ENCODE data around the gene ATP11C.

ATP11C gene

DNA sequence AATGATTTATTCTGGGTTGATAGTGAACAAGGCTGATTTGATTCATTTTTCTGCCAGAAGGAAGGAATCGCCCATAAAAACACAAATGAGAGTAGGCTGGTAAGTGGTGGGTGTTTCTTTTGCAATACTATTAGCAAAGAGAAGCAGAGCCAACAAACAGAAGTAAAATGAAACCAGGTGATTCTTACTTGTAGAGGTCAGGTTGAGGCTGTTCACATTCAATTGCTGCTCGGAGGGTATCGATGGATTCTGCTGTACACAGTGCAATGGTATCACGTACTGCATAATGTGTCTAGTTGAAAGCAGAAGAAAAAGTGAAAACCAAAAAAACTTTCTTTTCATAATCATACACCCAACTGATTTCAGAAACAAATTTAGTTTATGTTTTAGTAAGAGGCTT, 130.8 kb downstream of the ATP11C start:
- DNase-seq: no peak

DNA sequence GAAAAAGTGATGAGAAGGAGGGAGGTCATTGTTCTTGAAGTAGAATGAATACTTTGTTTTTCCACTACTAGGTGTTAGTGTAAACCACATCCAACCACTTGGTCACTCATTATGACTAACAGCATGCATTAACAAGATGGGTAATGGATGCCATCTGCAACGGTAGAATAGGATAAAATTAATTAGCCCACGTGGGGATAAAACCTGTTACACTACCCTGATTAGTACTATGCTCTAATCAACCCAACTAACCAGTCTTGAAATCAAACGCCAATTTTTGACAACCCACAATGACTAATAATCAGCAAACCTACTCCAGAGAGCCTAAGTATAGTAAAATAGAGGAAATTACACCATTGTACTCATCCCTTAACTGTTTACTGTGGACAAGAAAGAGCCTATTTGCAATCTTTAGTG, 131.4 kb downstream of the ATP11C start:
- DNase-seq: no peak

DNA sequence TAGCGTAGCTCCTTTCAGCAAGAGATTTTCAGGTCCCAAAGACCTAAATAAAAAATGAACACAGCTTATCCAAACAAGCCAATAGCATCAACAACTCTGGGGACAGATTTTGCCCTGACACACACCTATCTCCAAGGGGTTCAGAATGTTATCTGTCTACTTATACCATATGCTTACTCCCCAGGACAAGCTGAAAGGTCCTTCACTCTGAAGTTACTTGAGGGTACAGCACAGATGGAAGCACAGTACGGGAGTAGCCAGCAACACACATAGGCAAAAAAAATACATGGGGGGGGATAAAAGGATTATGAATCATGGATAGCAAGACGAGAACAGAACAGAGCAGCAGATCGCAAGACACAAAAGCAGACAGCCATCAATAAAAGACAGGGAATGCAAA, 134.2 kb downstream of the ATP11C start:
- no peak for DNase-seq

DNA sequence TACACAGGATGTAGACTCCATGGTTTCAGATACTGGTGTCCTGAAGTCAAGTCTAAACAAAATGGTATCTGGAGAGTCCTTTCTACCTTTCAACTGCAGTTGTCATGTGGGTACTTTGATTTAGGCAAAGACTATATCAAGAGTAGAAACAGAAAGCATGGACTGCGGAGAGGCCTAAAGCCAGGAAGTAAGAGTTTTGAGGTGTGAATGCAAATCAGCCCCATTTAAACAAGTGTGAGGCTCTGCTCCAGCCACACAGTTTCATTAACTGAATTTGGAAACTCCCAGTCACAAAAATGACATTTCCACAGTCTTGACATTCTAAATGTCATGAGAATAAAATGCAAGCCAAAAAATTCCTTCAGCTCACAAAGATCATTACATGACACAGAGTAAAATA, 137.7 kb downstream of the ATP11C start:
- DNase-seq: no peak

DNA sequence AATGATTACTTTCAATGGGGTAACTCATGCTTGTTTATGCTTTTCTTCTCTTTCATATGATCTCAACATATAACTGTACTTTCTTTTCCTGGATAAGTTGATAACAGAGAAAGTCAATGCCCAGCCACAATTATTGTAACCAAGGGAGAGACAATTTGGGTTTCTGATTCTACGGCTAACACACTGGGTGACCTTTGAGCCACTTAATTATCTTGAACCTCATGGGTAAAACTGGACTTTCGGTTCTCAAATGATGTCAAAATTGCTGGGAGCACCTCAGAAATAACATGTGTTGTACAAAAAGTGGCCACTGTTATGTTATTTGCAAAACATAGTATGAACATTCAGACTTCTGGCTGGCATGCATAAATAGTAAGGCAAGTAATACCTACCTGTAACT, 145.3 kb downstream of the ATP11C start:
- no peak for DNase-seq

DNA sequence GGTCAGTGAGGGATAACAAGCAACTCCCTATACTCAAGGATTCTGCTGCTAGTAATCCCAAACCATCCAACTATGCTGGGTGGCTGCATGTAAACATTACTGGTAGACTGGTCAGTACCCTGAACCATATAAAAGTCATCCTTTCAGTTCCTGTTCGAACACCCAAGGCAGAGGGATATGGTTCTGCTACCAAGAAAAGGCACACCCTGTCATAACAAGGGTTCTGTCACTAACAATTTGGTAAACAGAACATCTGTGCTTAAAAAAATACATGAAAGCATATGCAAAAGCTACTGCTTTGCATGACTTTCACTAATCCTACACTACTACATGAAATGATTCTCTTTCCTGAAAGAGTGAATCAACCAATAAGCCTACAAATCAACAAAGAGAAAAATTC, 148.0 kb downstream of the ATP11C start:
- DNase-seq: no peak

DNA sequence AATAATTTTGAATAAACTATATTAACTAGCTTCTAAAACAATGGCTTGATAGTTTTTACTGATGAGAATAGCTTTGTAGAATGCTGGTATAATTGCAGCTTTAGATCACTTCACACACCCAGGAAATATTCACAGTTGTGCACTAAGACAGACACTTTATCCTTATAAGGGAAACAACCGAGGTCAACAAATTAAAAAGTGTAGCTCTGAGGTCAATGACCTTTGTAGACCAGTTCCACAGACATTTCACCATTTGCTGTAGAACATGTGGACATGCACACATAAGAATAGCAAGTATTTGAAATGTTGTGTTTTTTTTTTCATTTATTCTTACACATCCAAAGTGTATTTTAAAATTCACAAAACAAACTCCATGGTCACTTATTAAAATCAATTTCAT, 148.9 kb downstream of the ATP11C start:
- DNase-seq: no peak

DNA sequence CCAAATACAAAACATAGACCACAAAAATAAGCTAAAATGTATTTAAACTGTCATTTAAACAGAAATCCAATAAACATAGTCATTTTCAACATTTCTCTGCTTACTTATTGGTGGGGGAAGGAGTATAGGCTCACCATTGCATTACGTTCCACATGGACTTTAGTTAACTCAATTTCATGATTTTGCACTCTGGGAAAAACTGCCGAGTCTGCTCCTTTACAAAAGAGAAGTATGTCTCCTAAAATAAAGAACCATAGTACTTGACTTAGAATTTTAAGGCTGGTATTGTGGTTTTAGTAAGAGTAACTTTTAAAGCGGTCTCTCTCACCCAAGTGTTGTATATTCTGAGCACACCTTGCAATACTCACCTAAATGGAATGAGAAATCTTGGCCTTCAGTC, 149.8 kb downstream of the ATP11C start:
- DNase-seq: no peak

DNA sequence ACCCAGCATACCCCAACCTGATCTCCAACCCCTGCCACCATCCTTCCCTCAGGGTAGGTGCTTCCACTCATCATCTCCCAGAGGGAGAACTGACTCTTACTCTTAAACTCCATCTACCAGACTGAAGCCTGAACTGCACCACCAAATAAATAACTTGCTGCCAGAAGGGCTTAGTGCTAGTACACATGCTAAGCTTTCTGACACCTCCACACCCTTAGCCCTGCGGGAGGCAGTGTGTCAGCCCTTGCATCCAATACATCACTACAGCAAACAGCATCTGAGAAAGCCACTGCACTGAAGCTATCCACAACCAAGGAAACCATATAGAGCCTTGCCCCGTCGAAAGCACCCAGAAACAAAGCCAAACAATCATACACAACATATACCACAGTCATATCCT, 156.3 kb downstream of the ATP11C start:
- DNase-seq: no peak

DNA sequence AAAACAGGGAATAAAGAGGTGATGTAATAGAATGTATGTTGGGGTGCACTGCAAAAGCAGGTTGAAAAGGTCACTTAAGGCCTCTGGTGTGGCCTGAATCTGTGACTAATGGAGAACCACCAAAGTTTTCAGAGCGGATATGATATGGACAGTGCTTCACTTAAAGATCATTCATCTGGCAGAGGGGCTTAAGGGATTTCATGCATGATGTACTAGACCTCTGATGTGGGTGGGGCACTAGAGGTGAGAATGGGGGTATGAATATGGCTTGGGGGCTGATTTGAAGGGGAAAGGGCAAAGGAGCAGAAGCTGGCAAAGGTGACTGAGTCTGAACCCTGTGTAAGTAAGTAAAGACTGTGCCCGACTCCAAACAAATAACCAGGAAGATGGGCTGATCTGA, 162.5 kb downstream of the ATP11C start:
- DNase-seq: no peak

DNA sequence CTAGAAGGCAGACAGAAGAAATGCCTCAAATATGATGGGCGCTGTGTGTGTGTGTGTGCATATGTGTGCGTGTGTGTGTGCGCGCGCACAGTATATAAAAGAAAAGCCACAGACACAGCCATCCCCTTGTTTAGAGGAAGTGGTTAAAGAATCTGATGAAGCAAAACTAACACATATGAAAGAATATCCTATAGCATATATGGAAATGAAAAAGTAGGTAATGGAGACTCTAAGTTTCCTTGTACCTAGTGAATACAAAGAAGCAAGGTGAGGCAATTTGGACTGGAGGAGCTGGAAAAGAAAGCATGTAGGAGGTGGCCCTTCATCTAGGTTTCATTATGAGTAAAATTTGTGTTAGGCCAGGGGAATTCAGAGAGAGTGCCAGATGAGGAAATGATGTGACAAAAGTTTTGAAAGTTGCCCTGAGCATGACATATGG, 166.3 kb downstream of the ATP11C start:
- peak; percentile 1 for DNase-seq

DNA sequence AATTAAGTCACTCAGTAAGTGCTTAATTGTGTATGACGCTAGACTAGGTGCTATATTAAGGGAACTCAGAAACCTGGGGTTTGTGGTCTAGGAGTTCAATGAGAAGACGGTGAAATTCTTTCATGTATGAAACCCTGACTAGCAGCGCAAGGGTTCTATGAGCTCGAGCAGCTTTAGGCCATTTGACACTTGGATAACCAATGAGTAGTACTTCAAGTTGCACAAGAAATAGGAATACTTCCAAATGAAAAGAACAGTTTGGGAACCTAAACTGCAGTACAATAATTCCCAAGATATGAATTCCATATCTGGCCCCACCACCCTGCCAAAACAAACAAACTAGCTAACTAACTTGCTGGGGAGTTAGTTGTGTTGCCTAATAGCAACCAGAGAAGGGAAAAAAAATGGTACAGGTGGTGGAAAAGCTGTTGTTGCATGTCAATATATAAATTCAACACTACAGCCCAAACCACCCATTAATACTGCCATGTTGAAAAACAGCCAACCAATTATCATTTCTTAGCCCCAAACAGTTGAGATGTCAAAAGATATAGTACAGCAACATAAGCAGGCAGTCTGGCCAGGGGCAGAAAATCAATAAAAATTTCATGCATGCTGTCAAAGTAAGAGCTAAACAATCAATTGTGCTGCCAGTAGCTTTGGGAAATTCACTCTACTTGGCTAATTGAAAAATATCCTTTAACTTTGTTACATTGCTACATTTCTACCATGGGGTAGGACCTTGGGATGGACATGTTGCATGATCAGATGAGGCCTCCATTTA, 170.3 kb downstream of the ATP11C start:
- no peak for DNase-seq

DNA sequence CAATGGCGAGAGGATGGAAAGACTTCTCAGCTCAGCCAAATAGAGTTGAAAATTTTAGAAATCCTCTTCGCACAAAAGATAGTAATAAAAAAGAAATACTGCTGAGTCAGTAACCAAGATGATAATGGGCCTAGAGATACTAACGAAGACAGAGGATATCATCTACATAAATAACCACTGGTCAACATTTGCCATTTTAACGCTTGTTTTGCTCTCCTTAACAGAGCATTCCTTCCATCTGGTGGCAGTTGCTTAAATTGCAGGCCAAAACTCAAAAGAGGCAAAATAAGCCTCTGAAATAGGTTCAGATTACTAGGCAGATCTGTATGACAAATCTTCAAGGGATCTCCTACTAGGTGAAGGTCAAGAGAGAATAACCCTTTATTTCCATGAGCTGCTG, 173.2 kb downstream of the ATP11C start:
- DNase-seq: no peak

DNA sequence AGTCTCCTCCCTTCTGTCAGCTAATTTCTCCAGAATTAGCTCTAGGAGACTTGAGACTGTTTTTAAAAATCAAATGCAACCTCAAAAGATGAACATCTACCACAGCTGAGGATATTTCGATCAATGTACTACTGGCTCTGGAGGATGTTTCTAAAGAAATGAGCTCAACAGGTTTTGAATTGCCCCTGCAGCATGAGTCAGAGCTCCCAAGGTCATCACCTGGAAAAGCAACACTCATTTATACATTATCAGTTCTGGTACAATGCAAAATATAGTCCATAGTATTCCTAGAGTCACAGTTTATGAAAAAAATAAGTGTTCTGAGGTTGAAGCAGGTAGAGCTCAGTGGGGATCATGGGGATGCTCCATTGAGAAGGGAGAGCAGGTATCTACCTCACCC, 174.0 kb downstream of the ATP11C start:
- DNase-seq: no peak

DNA sequence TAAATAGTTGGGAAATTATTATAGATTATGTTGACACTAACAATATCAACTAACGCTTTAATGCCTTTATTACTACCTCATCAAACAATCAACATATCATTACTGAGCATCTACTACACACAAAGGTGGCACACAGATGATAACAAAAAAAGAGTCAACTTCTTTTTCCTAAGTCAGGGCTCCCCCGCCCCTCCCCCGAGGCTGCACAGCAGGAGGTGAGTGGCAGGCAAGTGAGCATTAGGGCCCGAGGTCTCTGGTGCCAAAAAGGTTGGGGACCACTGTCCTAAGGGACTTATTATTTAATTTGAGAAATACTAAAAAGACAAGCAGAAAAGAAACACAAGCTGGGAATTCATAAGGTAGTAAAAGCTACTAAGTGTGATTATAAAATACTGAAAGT, 174.6 kb downstream of the ATP11C start:
- DNase-seq: no peak

DNA sequence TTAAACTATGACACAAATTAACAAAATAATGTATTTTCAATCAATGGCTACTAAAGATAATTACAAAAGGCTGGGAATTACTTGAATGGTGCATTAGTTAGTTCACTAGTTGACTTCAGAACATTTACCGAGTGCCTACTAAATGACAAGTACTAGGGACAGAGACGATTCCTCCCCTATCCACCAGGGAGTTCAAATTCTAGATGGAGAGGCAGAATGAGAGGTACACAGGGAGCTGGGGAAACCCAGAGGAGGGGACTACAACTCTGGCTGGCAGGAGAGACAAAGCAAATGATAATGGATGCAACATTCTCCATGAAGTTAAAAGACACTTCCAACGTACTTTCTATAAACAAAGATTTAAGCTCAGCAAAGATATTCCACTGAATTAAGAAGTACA, 181.8 kb downstream of the ATP11C start:
- DNase-seq: no peak

DNA sequence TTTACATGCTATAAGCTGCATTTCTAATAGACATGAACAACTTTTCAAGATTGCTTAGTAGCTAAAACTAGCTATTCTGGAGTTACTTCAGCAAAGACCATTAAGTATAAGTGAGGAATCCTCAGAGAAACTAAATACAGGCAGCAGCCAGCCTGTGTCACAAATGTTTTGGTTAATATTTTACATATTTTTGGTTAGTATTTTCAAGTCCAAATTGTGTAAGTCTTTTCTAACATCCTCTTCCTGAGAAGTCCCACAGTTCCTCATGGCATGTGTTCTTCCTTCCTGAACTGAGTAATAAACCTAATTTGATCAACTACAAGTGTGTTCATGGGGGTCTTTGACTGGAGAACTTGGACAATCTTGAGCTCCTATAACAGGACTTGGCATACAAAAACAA, 182.5 kb downstream of the ATP11C start:
- no peak for DNase-seq

DNA sequence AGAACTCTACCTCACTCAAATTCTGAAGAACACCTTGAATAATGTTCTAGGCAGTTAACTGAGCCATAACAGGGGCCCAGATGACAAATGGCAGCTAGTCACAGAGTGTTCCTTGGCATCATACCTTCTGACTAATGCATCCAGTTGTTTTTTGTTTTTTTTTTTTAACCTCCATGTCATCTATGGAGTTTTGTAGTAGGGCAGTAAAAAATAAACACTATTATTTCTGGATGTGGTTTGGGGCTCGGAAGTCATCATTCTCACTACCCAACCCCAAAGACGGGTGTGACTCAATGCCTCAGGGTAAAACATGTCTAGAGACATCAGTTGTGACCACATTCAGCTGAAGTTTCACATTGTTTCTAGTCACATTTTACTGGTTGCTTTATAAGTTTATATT, 193.7 kb downstream of the ATP11C start:
- DNase-seq: no peak

DNA sequence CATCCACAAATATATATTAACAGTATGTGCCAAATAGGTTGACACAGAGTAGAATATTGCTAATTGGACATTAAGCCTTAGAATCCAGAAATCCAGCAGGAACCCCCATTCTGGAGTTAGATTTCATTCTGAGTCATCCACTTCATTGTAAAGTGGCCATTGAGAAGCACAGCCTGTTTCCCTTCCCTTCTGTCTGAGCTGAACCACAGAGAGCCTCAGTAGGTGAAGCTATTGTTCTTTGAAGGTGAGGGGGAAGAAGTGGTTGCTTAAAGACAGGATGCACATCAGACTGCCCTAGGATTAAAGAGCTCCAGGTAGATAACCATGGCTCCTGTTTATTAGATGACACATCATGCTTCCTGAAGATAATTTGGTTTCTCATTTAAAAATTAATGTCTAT, 194.3 kb downstream of the ATP11C start:
- no peak for DNase-seq

DNA sequence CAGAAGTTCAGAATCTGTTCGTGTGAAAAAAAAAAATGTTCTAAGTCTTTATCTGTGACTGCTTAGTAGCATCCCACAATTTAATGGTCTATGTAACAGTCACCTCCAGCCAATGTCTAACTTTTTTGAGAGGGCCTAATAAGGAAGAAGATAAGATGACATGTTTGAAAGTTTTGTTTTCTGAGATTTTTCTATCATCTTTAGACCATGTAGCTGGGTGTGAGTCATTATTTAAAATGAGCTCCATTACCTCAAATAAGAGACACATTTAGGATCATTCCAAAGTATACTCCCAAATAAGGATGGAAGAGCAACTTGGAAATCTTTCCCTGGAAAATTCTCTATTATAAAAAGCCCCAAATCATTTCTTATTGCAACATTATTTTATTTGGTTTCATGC, 196.7 kb downstream of the ATP11C start:
- DNase-seq: no peak

DNA sequence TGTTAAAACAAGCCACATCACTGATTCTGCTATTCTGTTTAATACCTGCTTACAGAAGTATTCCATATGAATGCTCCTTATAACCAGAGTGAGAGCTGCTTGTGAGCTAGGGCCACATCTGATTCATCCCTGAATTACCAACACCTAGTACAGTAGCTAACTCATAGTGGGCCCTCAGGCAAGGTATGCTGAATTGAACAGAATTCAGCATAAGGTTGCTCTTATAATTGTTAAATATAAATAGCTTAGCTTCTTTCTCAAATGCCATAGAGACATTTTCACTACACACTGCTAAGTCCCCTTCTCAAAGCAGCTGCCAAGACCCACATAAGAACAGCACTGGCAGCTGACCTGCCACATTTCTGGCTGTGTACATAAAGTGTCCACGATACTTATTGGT, 197.9 kb downstream of the ATP11C start:
- no peak for DNase-seq

DNA sequence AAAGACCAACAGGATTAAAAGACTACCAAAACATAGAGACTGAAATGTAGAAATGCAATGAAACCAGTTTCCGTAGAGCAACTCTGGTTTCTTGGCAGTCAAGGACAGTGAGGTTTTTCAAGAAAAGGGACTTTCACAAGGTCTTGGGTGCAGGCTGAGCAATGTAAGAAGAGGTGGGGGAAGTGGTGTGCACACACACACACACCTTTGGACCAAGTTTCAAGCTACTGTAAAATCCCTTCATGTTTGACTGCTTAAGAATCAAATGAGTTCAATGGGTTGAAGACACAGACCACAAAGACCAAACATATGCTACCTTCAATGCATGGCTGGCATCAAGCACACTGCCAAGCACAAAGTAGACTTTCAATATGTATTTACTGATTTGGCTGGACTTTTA, 207.1 kb downstream of the ATP11C start:
- DNase-seq: no peak

DNA sequence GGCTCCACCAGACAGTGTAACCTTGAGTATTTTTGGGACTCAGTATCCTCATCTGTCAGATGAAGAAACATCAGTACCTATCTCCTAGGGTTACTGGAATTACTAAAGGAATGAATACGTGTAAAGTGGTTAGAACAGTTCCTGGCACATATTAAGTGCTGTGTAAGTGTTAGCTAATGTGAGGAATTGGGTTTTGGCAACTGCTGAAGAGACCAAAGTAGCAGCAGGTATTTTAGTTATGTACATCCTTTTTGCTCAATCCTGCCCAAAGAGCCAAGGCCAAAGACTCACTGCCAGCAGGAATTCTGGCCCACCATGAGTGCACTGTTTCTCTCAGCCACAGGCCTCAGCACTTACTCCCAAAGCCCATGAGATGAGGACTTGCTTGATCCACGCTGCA, 208.2 kb downstream of the ATP11C start:
- DNase-seq: no peak

DNA sequence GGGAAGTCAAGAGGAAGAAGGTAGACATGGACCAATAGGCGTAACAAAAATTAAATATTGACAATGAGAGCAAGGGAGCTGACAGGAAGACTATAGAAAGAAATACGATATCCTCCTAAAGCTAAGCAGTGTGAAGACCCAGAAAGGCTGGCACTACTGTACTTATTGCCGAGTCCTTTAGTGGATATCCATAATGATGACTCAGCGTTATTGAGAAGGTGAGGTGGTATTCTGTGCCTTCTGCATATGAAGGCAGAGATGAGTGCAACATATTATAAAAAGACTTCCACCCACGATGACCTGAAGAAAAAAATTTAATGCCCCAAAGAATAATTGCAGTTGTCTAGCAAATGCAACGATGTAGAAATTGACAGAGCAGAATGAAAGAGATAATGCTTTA, 211.9 kb downstream of the ATP11C start:
- no peak for DNase-seq

DNA sequence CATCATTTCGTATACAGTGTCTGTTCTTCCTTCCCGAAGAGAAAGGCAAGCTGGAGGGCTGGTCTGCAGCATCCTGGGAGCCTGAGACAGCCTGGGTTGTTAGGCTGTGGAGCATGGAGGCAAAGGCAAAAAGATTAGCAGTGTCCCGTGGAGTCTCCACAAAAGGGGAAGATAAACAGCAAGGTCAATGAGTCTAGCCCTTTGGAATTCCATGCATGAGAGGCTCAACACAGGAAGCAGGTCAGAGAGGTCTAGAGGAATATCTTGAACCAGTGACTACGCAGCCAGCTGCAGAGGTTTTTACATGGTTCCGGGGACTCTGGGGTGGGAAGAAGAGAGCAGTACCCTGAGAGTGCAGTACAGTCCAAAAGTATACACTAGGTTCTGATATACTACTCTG, 212.7 kb downstream of the ATP11C start:
- no peak for DNase-seq

DNA sequence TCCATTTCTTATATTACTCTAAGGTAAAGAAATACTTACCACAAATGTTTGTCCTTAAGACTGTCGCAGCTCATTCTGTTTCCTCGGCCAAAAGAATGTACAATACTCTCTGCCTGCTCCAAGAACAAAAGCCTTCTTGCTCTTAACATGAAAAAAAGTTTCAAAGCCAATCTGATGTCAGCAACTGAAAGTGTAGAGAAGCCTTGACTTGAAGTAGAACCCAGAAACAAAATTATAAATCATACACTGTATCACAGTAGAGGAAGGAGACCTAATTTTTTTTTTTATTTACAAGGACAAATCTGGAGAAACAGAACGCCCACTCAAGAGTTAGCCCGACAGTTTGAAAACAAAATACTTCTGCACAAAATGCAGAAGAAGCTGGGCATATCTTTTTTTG, 224.8 kb downstream of the ATP11C start, which contains the start of gene MCF2:
Gene MCF2 (minus strand): TSS at position 101 of the 400 bp plus-strand sequence. CDS start 56,423 bp downstream, outside the sequence.
- no peak for DNase-seq

Data from stimulated activated CD4-positive, alpha-beta T cell treated with anti-CD3 and anti-CD28 coated beads, Interleukin-4, amount 100 ng/mL, for 1 hour (primary cell).